NB4 (cell line): ENCODE data around the gene POLR2J3.
A peak's percentile ranks its signal among the peaks of the same experiment; 100 is the strongest.
"Not testable (repeated sequence)": the region's sequence is repeated elsewhere in the genome, so short reads cannot be mapped to it uniquely, and the experiment has no call there.

Source experiments
- DNase-seq: peaks from one replicate; pipeline ENCODE4 v3.0.0; 2010; ENCODE audit warnings: low read depth
- H3K4me3 ChIP-seq: one replicate; pipeline ENCODE4 v1.5.1; 2011; ENCODE audit warnings: mild to moderate bottlenecking, low read depth, low read length, moderate library complexity

The POLR2J3 gene

GRCh38 chr7:102532127-102532526 is 40.3 kb downstream of the POLR2J3 start:
- DNase-seq, H3K4me3 ChIP-seq: not testable (repeated sequence)

GRCh38 chr7:102531583-102531982 is 40.8 kb downstream of the POLR2J3 start:
- H3K4me3 ChIP-seq, DNase-seq: not testable (repeated sequence)

- not testable (repeated sequence) for H3K4me3 ChIP-seq, DNase-seq
These were observed 44.3 kb downstream of the POLR2J3 start for GRCh38 chr7:102527822-102528793.

DNA sequence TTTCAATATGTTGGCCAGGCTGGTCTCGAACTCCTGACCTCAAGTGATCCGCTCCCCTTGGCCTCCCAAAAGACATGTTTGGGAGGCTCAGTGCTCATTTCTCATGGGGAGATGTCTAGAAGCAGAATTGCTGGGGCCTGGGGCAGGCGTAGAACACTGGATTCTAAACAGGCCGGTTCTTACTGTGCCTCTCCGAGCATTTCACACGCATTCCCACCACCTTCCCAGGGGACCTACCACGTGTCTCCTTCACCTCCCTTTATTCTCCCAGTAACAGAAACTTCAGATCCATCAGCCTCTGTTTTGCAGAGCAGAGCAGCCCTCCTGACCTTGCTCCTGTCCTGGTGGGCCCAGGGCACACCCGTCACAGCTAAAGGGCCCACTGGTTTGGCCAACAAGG is 45.2 kb downstream of the POLR2J3 start:
- H3K4me3 ChIP-seq, DNase-seq: not testable (repeated sequence)

DNA sequence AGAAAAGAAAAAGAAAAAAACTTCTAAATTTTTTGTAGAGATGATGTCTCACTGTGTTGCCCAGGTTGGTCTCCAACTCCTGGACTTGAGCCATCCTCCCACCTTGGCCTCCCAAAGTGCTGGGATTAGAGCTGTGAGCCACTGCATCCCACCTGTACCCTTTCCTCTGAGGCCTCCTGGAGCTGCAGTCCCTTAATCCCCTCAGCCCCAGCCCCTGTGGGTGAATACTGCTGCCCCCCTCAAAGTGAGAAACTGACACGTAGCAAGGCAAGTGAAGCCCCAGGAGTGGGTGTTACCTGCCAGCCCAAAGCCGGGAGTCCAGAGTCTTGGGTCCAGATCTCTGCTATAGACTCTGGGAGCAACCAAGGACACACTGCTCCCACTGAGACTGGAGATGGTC is 47.6 kb downstream of the POLR2J3 start:
- not testable (repeated sequence) for H3K4me3 ChIP-seq, DNase-seq

DNA sequence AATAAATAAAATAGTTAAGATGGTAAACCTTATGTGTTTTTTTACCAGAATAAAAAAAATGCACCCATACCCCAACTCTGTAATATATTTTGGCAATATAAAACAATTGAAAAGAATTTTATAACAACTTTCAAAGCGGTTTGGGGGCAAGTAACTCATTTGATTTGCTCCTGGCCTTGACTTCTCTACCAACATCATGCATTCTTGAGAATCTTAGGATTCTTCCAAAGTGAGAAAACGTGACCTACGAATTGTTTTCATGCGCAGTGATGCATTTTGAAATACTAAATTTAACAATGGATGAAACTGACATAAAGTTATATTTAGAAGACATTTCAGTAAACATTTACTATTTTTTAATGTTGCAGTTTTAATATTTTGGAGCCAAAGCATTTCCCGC is 51.6 kb downstream of the POLR2J3 start:
- H3K4me3 ChIP-seq, DNase-seq: not testable (repeated sequence)

DNA sequence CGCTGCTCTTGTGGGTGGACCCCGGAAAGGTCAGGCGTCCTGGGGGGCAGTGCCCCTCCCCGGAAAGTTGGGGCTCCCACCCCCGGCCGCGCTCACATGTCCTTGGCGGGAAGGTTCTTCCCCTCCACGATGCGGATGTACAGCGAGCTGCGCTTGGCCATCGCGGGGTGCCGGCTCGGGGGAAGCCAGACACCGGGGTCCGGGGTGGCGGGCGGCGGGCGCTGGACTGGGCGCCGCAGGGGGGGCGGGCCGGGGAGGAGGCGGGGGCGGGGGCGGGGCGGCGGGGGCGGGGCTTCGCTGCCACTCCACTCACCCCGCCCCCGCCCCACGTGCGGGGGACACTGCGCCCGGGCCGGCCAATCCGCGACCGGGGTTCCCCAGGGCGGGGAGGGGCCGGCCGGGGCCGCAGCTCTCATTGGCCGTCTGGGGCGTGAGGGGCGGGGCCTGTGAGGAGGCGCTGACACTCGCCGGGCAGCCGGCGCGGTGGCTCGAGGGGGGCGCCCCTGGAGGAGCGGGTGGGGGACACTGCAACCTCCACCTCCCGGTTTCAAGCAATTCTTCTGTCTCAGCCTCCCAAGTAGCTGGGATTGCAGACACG is 54.7 kb downstream of the POLR2J3 start, which contains the start of gene RASA4B:
Gene RASA4B (minus strand): TSS at position 228 of the 598 bp plus-strand sequence. CDS start 67 bp downstream, at position 161.
- DNase-seq: peak; percentile 2
- not testable (repeated sequence) for H3K4me3 ChIP-seq
